IMR-90 (cell line): ENCODE measurements around the gene ANKFY1. TPM values are rescaled to one million over a fixed set of nuclear protein-coding genes. Genes with fewer than 3 reads are reported as not detected.

ENCODE experiments used
- ATAC-seq: fragments of 200-7000 bp; cut with Tn5 transposase; 2 replicates; pipeline ENCODE4 v1.9.1; 2020; ENCODE audit warnings: low read depth, mild to moderate bottlenecking, moderate library complexity
- BruUV-seq: library from RNA; stranded (reverse); fragments of 400-500 nt; replicated peaks from 2 replicates; lab custom pipeline; 2021; lab: Mats Ljungman, UMichigan
- CTCF ChIA-PET: fragments of 300-600 bp; formaldehyde crosslinking; extraction: SDS; loops from one replicate; lab custom pipeline; 2021; ENCODE audit warnings: antibody characterized with exemption; lab: Yijun Ruan, JAX
- POLR2A ChIA-PET: fragments of 300-600 bp; sonication (Branson Sonifier 250); formaldehyde crosslinking; loops from one replicate; lab custom pipeline; 2022; ENCODE audit warnings: antibody characterized with exemption; ENCODE audit not compliant: unreplicated experiment; lab: Charles Lee
- DNase-seq: peaks from one replicate; pipeline ENCODE4 v3.0.0; 2013
- H2AFZ ChIP-seq: replicated peaks from 2 replicates; pipeline ENCODE3; 2013; ENCODE audit warnings: low read length, mild to moderate bottlenecking; ENCODE audit not compliant: poor library complexity
- H2AK5ac ChIP-seq: 2 replicates; pipeline ENCODE4 v1.6.1; 2013; ENCODE audit warnings: low read depth, low read length, inconsistent platforms
- H2AK9ac ChIP-seq: replicated peaks from 2 replicates; pipeline ENCODE3; 2013; ENCODE audit warnings: mild to moderate bottlenecking, low read depth, low read length, moderate library complexity; ENCODE audit not compliant: poor library complexity
- H2BK120ac ChIP-seq: 2 replicates; pipeline ENCODE4 v1.6.1; 2013; ENCODE audit warnings: low read depth, low read length, inconsistent platforms
- H2BK15ac ChIP-seq: 3 replicates; pipeline ENCODE4 v1.6.1; 2013; ENCODE audit warnings: low read depth, low read length, inconsistent platforms
- H2BK20ac ChIP-seq: 2 replicates; pipeline ENCODE4 v1.6.1; 2013; ENCODE audit warnings: low read depth, mild to moderate bottlenecking, inconsistent platforms, low read length, moderate library complexity
- H2BK5ac ChIP-seq: 2 replicates; pipeline ENCODE4 v1.6.1; 2013; ENCODE audit warnings: mild to moderate bottlenecking, low read depth, low read length, inconsistent platforms; ENCODE audit not compliant: poor library complexity, severe bottlenecking
- H3K14ac ChIP-seq: replicated peaks from 2 replicates; pipeline ENCODE4 v1.6.1; 2013; ENCODE audit warnings: low read depth, low read length, inconsistent platforms
- H3K18ac ChIP-seq: 2 replicates; pipeline ENCODE4 v1.6.1; 2013; ENCODE audit warnings: low read depth, low read length, control low read depth
- H3K23ac ChIP-seq: 2 replicates; pipeline ENCODE4 v1.6.1; 2013; ENCODE audit warnings: low read depth, low read length, inconsistent platforms
- H3K27ac ChIP-seq: 2 replicates; pipeline ENCODE4 v1.5.1; 2013; ENCODE audit warnings: mild to moderate bottlenecking, control low read depth, low read length; ENCODE audit not compliant: insufficient read depth
- H3K27me3 ChIP-seq: 2 replicates; pipeline ENCODE4 v1.6.1; 2013; ENCODE audit warnings: low read length; ENCODE audit not compliant: control insufficient read depth, insufficient read depth
- H3K36me3 ChIP-seq: 2 replicates; pipeline ENCODE4 v1.6.1; 2013; ENCODE audit warnings: low read length, mixed read lengths; ENCODE audit not compliant: control insufficient read depth, insufficient read depth
- H3K4ac ChIP-seq: 2 replicates; pipeline ENCODE4 v1.6.1; 2013; ENCODE audit warnings: low read depth, low read length, inconsistent platforms
- H3K4me1 ChIP-seq: 2 replicates; pipeline ENCODE4 v1.6.1; 2013; ENCODE audit warnings: low read length, mixed read lengths; ENCODE audit not compliant: control insufficient read depth, insufficient read depth
- H3K4me2 ChIP-seq: 2 replicates; pipeline ENCODE4 v1.6.1; 2013; ENCODE audit warnings: low read depth, mild to moderate bottlenecking, control low read depth, low read length, moderate library complexity
- H3K4me3 ChIP-seq: 2 replicates; pipeline ENCODE4 v1.5.1; 2013; ENCODE audit warnings: low read depth, mild to moderate bottlenecking, control low read depth, low read length, moderate library complexity; ENCODE audit not compliant: insufficient read depth
- H3K56ac ChIP-seq: 2 replicates; pipeline ENCODE4 v1.6.1; 2013; ENCODE audit warnings: low read length, inconsistent platforms; ENCODE audit not compliant: insufficient read depth; ENCODE audit errors: extremely low read depth
- H3K79me1 ChIP-seq, 2 experiments: 2 replicates each; pipeline ENCODE4 v1.6.1; 2013; ENCODE audit warnings: low read length in 2 of 2, inconsistent platforms in 1 of 2, low read depth in 1 of 2
- H3K9ac ChIP-seq: 2 replicates; pipeline ENCODE4 v1.6.1; 2013; ENCODE audit warnings: low read depth, low read length, control low read depth
- H3K9me1 ChIP-seq: 2 replicates; pipeline ENCODE4 v1.6.1; 2013; ENCODE audit warnings: low read length, inconsistent platforms; ENCODE audit not compliant: insufficient read depth
- H3K9me3 ChIP-seq: 2 replicates; pipeline ENCODE4 v1.6.1; 2013; ENCODE audit warnings: low read length; ENCODE audit not compliant: control insufficient read depth, insufficient read depth
- H4K20me1 ChIP-seq: 2 replicates; pipeline ENCODE4 v1.6.1; 2013; ENCODE audit warnings: low read length, inconsistent platforms; ENCODE audit not compliant: insufficient read depth
- H4K5ac ChIP-seq: 2 replicates; pipeline ENCODE4 v1.6.1; 2013; ENCODE audit warnings: mild to moderate bottlenecking, low read depth, low read length, control low read depth
- H4K8ac ChIP-seq, 2 experiments: 2 replicates each; pipeline ENCODE4 v1.6.1; 2013; ENCODE audit warnings: low read depth in 2 of 2, low read length in 2 of 2, control low read depth in 1 of 2, inconsistent platforms in 1 of 2
- H4K91ac ChIP-seq: 2 replicates; pipeline ENCODE4 v1.6.1; 2013; ENCODE audit warnings: low read depth, low read length, inconsistent platforms; ENCODE audit not compliant: insufficient read depth
- CEBPB ChIP-seq: IDR thresholded peaks from 2 replicates; pipeline ENCODE4 v1.6.1; 2012; ENCODE audit warnings: low read depth, low read length, improper control_type of control experiment
- CHD1 ChIP-seq: IDR thresholded peaks from 2 replicates; pipeline ENCODE4 v1.6.1; 2012; ENCODE audit warnings: low read depth, low read length, improper control_type of control experiment
- RCOR1 ChIP-seq: IDR thresholded peaks from 2 replicates; pipeline ENCODE4 v1.6.1; 2012; ENCODE audit warnings: mild to moderate bottlenecking, low read length, improper control_type of control experiment; ENCODE audit not compliant: insufficient replicate concordance
- WGBS, 2 experiments: methylation state at CpG; one replicate each; pipeline versions ENCODE4 v1.1.5 to v1.1.7; 2013; ENCODE audit warnings: missing lambda C conversion rate in 2 of 2; ENCODE audit not compliant: insufficient read length in 1 of 2; ENCODE audit errors: extremely low coverage in 2 of 2; 5-methylcytosine and 5-hydroxymethylcytosine counted together
- dilution Hi-C: fragments of 300-500 bp; cut with HindIII; formaldehyde crosslinking; loops from one replicate; pipeline ENCODE4 v1.14.3; 2018; ENCODE audit warnings: low sequenced_read_pairs; ENCODE audit not compliant: unreplicated experiment
- in situ Hi-C: fragments of 300-500 bp; cut with MboI; formaldehyde crosslinking; loops from 3 replicates; pipeline ENCODE4 v1.14.3; 2019; ENCODE audit warnings: low sequenced_read_pairs, inconsistent platforms, mixed read lengths
- intact Hi-C: fragments of 100-400 bp; cut with micrococcal nuclease; formaldehyde crosslinking; loops from 2 replicates; pipeline ENCODE4 v1.10.0; 2022
- polyA plus RNA-seq, 3 experiments: library from polyadenylated mRNA; depleted of rRNA; stranded (reverse); fragments of >200 nt; gene quantifications; 2 replicates each; pipeline ENCODE4 v1.2.3, GENCODE V29; 2012; ENCODE audit warnings: low replicate concordance in 1 of 3
- total RNA-seq: library from RNA; depleted of rRNA; stranded (reverse); fragments of >200 nt; gene quantifications from 2 replicates; pipeline ENCODE4 v1.2.3, GENCODE V29; 2012

The ANKFY1 gene
- total and polyA plus RNA-seq, 2 of the 4 experiments (the other 2 are of a cell fraction): 32.3 to 48.9 TPM

GRCh38 chr17:4241535-4241934 is 22.2 kb downstream of the ANKFY1 start:
- no peak for DNase-seq
- no peaks in the 10 kb centered on the region for H3K4me1 ChIP-seq
- no peak overlapping the region for H2AK9ac ChIP-seq
- WGBS, 2 experiments: 97% methylated on average over 9 of the region's 11 CpGs; no CpG with 5 or more reads in 1 of the 2 experiments
- H2AFZ ChIP-seq: no peak overlapping the region
- H2BK20ac ChIP-seq: no peak overlapping the region
- no peak overlapping the region for H3K4me2 ChIP-seq
- BruUV-seq: no TSS peak
- peaks cover 8% of the 10 kb centered on the region for H3K36me3 ChIP-seq
- H3K9me3 ChIP-seq: no peaks in the 10 kb centered on the region
- H3K18ac ChIP-seq: no peak overlapping the region
- H2BK5ac ChIP-seq: no peak overlapping the region
- no peak overlapping the region for H2BK15ac ChIP-seq
- no peak for ATAC-seq
- H4K8ac ChIP-seq: no peak overlapping the region
- H3K4ac ChIP-seq: no peak overlapping the region
- H3K9me1 ChIP-seq: peaks cover 23% of the 10 kb centered on the region
- H2BK120ac ChIP-seq: no peak overlapping the region
- H3K23ac ChIP-seq: no peak overlapping the region
- ChIA-PET CTCF (interaction anchor here (0.6 to 1.2 kb wide), 2 partner anchors 9 to 12 kb away, joined by 3 read pairs; no protein-coding TSS in a partner anchor), POLR2A (no interaction called here)
- no peak overlapping the region for H3K27ac ChIP-seq
- in situ Hi-C loops (no loop called here), dilution Hi-C loops (no loop called here), intact Hi-C loops (no loop called here)
- no peaks in the 10 kb centered on the region for H3K27me3 ChIP-seq
- H4K5ac ChIP-seq: no peak overlapping the region
- no peak overlapping the region for H3K56ac ChIP-seq
- no peak overlapping the region for H4K91ac ChIP-seq
- no peak overlapping the region for H3K14ac ChIP-seq
- H3K79me1 ChIP-seq: peaks cover 20 to 50% of the 10 kb centered on the region in 2 experiments
- no peak overlapping the region for H3K9ac ChIP-seq
- no peak overlapping the region for H2AK5ac ChIP-seq
- H4K20me1 ChIP-seq: peaks cover 26% of the 10 kb centered on the region; the same call in 1 of the 2 replicates
- H3K4me3 ChIP-seq: no peak overlapping the region
- TF ChIP-seq CEBPB: no peak
- TF ChIP-seq CHD1: no peak
- no peak for TF ChIP-seq RCOR1
